ENCODE results near the gene ZNF599. TPM values are rescaled to one million over a fixed set of nuclear protein-coding genes. Genes with fewer than 3 reads are reported as not detected.

Gene ZNF599
- total RNA-seq, 1 experiment from 2014 or later: 2.2 TPM

GRCh38 chr19:34732612-34733211 lies 40.3 kb downstream of the ZNF599 start:
- intact Hi-C loops (cut with micrococcal nuclease): loop anchor here (1.0 kb wide), 1 partner anchor 55 kb away; the partner anchor contains the start of genes SCGB2B2 and ZNF302
- POLR2A ChIA-PET: no interaction called here
- no peak for ATAC-seq
- DNase-seq (ENCODE audit: low read depth, low spot score): no peak
- Histone ChIP-seq H3K36me3 (ENCODE audit: control insufficient read depth in 1 of 2, insufficient read depth in 2 of 2, low read length in 2 of 2) (no peaks in the 10 kb centered on the region), H3K9ac (ENCODE audit: low read length) (no peak overlapping the region), H3K79me2 (ENCODE audit: insufficient read depth, low read length) (no peaks in the 10 kb centered on the region), H4K20me1 (ENCODE audit: insufficient read depth) (no peaks in the 10 kb centered on the region), H3K27me3 (ENCODE audit: insufficient read depth, low read length) (peaks cover 6% of the 10 kb centered on the region; the same call in 1 of the 2 replicates), H3K4me3 (replicated peaks in 1 of 2; ENCODE audit: low read depth in 1 of 2, low read length in 2 of 2) (peak overlapping the region; percentile 50 to 70), H3K27ac (ENCODE audit: low read depth, low read length) (peak overlapping the region; percentile 72), H3K4me1 (ENCODE audit: control insufficient read depth in 1 of 2, insufficient read depth in 2 of 2, low read length in 2 of 2) (peaks cover 4 to 17% of the 10 kb centered on the region in 2 experiments; a peak in 2 of 4 replicates), H3K9me3 (ENCODE audit: control insufficient read depth in 1 of 2, insufficient read depth in 1 of 2, low read depth in 1 of 2, low read length in 2 of 2) (peaks cover 0 to 4% of the 10 kb centered on the region in 2 experiments; a peak in 1 of 4 replicates), H3K4me2 (ENCODE audit: low read length) (peak overlapping the region; percentile 93), H3K9me2 (ENCODE audit: insufficient read depth) (no peaks in the 10 kb centered on the region), H2AFZ (ENCODE audit: low read depth, low read length, poor library complexity, severe bottlenecking) (no peak overlapping the region)
- no TSS peak for BruUV-seq (replicated peaks)
- RAD21 ChIA-PET (ENCODE audit: low non-redundant PET in 1 of 2, low total read pairs in 2 of 2, uncharacterized antibody in 2 of 2, unreplicated experiment in 2 of 2): interaction anchor here in 1 of 2 experiments (0.7 kb wide), 1 partner anchor 12 kb away, joined by 3 read pairs; no protein-coding TSS in a partner anchor
- CTCF ChIA-PET: interaction anchor here (1.2 kb wide), 1 partner anchor 20 kb away, joined by 4 read pairs; no protein-coding TSS in a partner anchor
- TF ChIP-seq CBX3 (IDR thresholded peaks at IDR 0.05; ENCODE audit: low read depth) (no peak), MAX (IDR thresholded peaks at IDR 0.05) (no peak), SP1 (IDR thresholded peaks at IDR 0.05; ENCODE audit: low read depth) (no peak), RAD21 (IDR thresholded peaks at IDR 0.05; ENCODE audit: low read depth) (no peak)

GRCh38 chr19:34731964-34732363 lies 41.1 kb downstream of the ZNF599 start:
- ChIA-PET POLR2A (no interaction called here), CTCF (no interaction called here), RAD21 (ENCODE audit: low non-redundant PET in 1 of 2, low total read pairs in 2 of 2, uncharacterized antibody in 2 of 2, unreplicated experiment in 2 of 2) (no interaction called here)
- Histone ChIP-seq H2AFZ (ENCODE audit: low read depth, low read length, poor library complexity, severe bottlenecking) (no peak overlapping the region), H3K4me3 (replicated peaks in 1 of 2; ENCODE audit: low read depth in 1 of 2, low read length in 2 of 2) (no peak overlapping the region), H3K79me2 (ENCODE audit: insufficient read depth, low read length) (no peaks in the 10 kb centered on the region), H3K36me3 (ENCODE audit: control insufficient read depth in 1 of 2, insufficient read depth in 2 of 2, low read length in 2 of 2) (no peaks in the 10 kb centered on the region), H3K9ac (ENCODE audit: low read length) (no peak overlapping the region), H4K20me1 (ENCODE audit: insufficient read depth) (no peaks in the 10 kb centered on the region), H3K9me2 (ENCODE audit: insufficient read depth) (no peaks in the 10 kb centered on the region), H3K27ac (ENCODE audit: low read depth, low read length) (no peak overlapping the region), H3K4me2 (ENCODE audit: low read length) (no peak overlapping the region), H3K27me3 (ENCODE audit: insufficient read depth, low read length) (peaks cover 8% of the 10 kb centered on the region; the same call in 1 of the 2 replicates), H3K9me3 (ENCODE audit: control insufficient read depth in 1 of 2, insufficient read depth in 1 of 2, low read depth in 1 of 2, low read length in 2 of 2) (peaks cover 0 to 4% of the 10 kb centered on the region in 2 experiments; a peak in 1 of 4 replicates), H3K4me1 (ENCODE audit: control insufficient read depth in 1 of 2, insufficient read depth in 2 of 2, low read length in 2 of 2) (peaks cover 4 to 17% of the 10 kb centered on the region in 2 experiments; a peak in 2 of 4 replicates)
- DNase-seq (ENCODE audit: low read depth, low spot score) (no peak), ATAC-seq (no peak)
- intact Hi-C loops (cut with micrococcal nuclease): no loop called here
- no peak for TF ChIP-seq JUND (IDR thresholded peaks at IDR 0.05)
- BruUV-seq (replicated peaks): no TSS peak
